NCI-H2029 treated with DMSO at 0.1 percent for 48 hours (cell line): ENCODE results near the gene KDF1.

Experiments
- DNase-seq: peaks from one replicate; lab custom pipeline; 2025; lab: John Stamatoyannopoulos, UW

KDF1 gene

DNA sequence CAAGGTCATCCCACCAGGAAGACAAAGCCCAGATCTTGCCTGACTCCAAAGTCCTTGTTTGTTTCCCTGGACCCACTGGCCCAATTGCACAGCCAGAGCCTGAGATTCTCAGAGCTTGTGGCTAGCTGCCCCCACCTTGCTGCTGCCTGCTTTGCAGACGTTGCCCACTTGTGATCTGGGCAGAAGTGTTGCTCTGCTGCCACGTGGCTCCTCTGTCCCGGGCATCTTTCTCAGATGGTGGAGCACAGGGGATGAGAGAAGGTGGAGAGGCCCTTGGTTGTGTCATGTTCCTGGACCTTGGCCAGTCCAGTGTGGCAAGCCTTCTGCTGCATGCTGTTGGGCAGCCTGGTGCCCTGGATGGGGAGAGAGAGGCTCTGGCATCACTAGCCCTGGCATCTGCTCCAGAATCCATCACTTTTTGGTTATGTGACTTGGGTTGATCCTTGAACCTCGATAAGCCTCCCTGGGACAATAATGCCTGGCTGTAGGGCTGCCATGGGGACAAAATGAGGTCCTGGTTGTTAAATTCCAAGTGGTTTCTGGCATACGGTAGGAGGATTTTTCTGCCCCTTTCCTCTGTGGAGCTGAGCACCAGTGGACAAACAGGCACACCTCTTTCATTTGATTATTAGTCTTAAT, 44.9 kb downstream of the KDF1 start:
- peak; percentile 85 for DNase-seq

DNA sequence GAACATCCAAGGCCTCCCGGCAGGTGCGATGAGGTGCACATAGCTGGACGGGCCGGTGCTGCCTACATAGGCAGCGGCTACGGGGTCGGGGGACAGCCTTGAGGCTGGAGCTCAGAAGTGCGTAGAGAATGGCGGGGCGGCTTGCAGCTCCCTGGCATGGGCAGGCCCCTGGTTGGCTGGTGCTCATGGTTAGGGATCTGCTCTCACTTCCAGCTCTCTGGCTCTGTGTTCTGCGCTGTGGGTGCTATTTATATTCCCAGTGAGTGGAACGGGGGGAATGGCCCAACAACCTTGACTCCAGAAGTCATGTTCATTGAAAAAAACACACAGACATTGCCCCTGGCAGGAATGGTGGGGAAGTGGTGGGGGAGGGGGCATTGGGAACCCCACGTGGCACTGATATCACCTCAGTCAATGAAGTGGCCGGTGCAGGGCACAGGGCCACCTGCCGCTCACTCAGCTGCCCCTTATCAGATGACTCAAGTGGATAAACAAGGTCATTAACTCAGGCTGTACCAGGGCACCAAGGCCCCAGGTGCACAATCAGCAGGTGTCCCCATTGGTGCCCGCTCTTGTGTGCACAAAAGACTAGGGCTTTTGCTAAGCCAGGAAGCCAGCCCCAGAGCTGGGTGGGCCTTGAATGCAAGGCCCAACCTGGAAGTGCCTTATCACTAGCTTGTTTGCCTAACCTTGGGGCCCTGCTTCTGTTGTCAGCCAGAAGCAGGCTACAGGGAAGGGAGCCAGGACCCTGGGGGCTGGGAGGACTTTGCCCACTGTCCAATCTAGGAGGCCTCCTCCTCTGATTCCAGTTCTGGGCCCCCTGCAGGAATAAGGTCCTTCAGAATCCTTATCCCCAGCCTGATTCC, 46.3 kb downstream of the KDF1 start, which contains the start of gene NR0B2:
TSS of gene NR0B2 (minus strand) at position 222 of the 866 bp plus-strand sequence. CDS start at position 187, 35 bp downstream.
- peak; percentile 98 for DNase-seq

DNA sequence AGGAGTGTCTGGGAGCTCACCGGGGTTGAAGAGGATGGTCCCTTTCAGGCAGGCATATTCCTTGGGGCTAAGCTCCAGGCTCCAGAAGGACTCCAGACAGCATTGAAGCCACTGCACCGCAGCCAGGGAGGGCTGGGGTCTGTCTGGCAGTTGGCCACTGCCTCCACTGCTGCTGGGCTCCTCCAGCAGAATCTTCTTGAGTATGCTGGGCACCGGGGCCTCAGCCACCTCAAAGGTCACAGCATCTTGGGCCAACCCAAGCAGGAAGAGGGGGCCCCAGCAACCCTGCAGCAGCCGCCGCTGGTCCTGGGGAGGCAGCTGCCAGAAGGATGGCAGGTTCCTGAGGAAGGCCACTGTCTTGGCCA, 46.9 kb downstream of the KDF1 start:
- no peak for DNase-seq

GRCh38 chr1:26912147-26912490, 48.1 kb downstream of the KDF1 start:
- no peak for DNase-seq

DNA sequence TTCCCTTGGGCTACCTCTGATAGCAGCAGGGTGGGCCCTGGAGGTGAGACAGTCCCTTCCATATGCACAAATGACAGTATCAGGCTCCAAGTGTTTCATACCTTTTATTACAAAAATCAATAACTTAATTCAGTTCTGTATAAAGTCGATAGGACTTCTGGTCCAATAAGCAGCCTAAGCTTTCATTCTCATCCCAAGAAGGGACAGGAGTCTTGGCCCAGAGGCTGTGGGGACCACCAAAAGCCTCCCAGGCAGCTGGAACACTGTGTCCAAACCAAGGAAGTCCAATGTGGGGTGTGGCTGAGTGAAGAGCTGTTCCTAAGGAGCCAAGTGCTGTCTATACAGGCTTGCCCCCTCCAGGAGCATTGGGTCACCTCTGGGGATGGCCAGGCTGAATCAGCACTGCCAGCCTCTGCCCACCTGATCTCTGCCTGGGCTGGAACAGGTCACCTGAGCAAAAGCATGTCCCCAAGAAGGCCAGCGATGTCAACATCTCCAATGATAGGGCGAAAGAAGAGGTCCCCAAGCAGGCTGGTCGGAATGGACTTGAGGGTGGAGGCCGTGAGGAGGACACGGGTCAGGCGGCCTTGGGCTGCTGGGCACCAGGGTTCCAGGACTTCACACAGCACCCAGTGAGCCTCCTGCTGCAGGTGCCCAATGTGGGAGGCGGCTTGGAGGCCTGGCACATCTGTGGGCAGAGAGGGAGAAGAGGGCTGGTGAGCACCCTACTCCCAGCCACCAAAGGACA, 48.7 kb downstream of the KDF1 start:
- no peak for DNase-seq

GRCh38 chr1:26910343-26911160, 49.7 kb downstream of the KDF1 start:
- no peak for DNase-seq

- DNase-seq = no peak
Measured at GRCh38 chr1:26909951-26910342, 50.3 kb downstream of the KDF1 start.

DNA sequence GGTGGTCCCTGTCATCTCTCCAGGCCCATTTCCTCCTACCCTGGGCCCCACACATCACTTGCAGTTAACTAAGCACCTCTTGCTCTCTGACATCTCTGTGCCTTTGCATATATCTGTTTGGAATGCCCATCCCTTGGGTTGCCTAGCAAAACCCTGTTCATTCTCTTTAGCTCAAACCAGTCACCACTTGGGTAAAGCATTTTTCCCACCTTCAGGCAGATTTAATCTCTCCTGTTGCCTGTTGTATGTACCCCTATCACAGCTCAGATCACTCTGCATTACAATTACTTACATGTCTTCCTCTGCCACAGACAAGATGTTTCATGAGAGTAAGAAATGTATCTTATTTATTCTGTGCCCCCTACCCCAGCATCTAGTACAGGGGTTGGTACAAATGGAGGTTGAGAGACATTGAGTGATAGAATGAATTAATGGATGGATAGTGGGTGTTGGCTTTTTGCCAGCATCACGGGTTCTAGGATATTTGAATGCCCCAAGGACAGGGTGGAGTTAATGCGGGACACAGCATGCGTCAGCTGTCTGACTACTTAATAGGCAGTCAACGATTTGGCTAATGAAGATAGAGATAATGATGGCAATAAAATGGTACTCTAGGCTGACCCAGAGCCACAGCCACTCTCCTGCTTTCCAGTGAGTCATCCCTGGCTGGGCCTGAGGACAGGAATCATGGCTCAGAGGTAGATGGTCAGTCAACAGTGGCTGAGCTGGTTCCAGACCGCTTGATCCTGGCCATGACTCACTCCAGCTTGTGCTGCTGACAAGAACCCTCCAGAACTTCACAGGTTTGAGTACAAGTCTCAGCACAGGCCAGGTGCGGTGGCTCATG, 53.0 kb downstream of the KDF1 start:
- no peak for DNase-seq

- no peak for DNase-seq
Measured at GRCh38 chr1:26900815-26901511, 59.3 kb downstream of the KDF1 start.

- DNase-seq = peak; percentile 63
Measured at GRCh38 chr1:26900001-26900814, 60.1 kb downstream of the KDF1 start, which contains the start of gene GPATCH3. Gene GPATCH3, minus strand, starts transcription at chr1:26900467. Its CDS starts 25 bp downstream, at chr1:26900442.
